H9 (cell line): ENCODE data around the gene PREX1. TPM values are rescaled to one million over a fixed set of nuclear protein-coding genes. Genes with fewer than 3 reads are reported as not detected.

Experiments
- DNase-seq: peaks from one replicate; pipeline ENCODE4 v3.0.0-alpha.2; 2017
- H2AFZ ChIP-seq: one replicate; pipeline ENCODE4 v1.6.1; 2013; ENCODE audit warnings: mild to moderate bottlenecking, low read length, control low read depth, moderate library complexity
- H2AK5ac ChIP-seq: 2 replicates; pipeline ENCODE4 v1.6.1; 2013; ENCODE audit warnings: low read length, control low read depth, mixed read lengths; ENCODE audit not compliant: insufficient read length
- H2BK120ac ChIP-seq: one replicate; pipeline ENCODE4 v1.6.1; 2013; ENCODE audit warnings: low read depth, mild to moderate bottlenecking, low read length, control low read depth, inconsistent platforms; ENCODE audit not compliant: poor library complexity, severe bottlenecking
- H2BK12ac ChIP-seq: 2 replicates; pipeline ENCODE4 v1.6.1; 2013; ENCODE audit warnings: low read length, control low read depth, mixed read lengths, low read depth; ENCODE audit not compliant: insufficient read length
- H2BK15ac ChIP-seq: 2 replicates; pipeline ENCODE4 v1.6.1; 2013; ENCODE audit warnings: low read depth, low read length, control low read depth
- H2BK20ac ChIP-seq: one replicate; pipeline ENCODE4 v1.6.1; 2013; ENCODE audit warnings: low read depth, mild to moderate bottlenecking, low read length, control low read depth, inconsistent platforms; ENCODE audit not compliant: poor library complexity, severe bottlenecking
- H2BK5ac ChIP-seq: 2 replicates; pipeline ENCODE4 v1.6.1; 2013; ENCODE audit warnings: low read length, control low read depth, mixed read lengths; ENCODE audit not compliant: insufficient read length
- H3K14ac ChIP-seq: 2 replicates; pipeline ENCODE4 v1.6.1; 2013; ENCODE audit warnings: low read length, control low read depth; ENCODE audit not compliant: insufficient read depth
- H3K18ac ChIP-seq: 2 replicates; pipeline ENCODE4 v1.6.1; 2013; ENCODE audit warnings: low read depth, mild to moderate bottlenecking, mixed read lengths, low read length, control low read depth; ENCODE audit not compliant: insufficient read length
- H3K23ac ChIP-seq: 2 replicates; pipeline ENCODE4 v1.6.1; 2013; ENCODE audit warnings: low read length, control low read depth, mixed read lengths, low read depth; ENCODE audit not compliant: insufficient read length
- H3K23me2 ChIP-seq: 2 replicates; pipeline ENCODE4 v1.6.1; 2013; ENCODE audit warnings: low read depth, mild to moderate bottlenecking, mixed read lengths, low read length, control low read depth; ENCODE audit not compliant: insufficient read length, poor library complexity, severe bottlenecking
- H3K27ac ChIP-seq: 2 replicates; pipeline ENCODE4 v1.5.1; 2013; ENCODE audit warnings: low read length, control low read depth, mixed read lengths, low read depth; ENCODE audit not compliant: insufficient read length
- H3K27me3 ChIP-seq: 2 replicates; pipeline ENCODE4 v1.6.1; 2013; ENCODE audit warnings: low read length, control low read depth, inconsistent platforms; ENCODE audit not compliant: insufficient read depth
- H3K4ac ChIP-seq: 2 replicates; pipeline ENCODE4 v1.6.1; 2013; ENCODE audit warnings: low read depth, mild to moderate bottlenecking, control low read depth, inconsistent platforms, low read length, moderate library complexity
- H3K4me1 ChIP-seq: 2 replicates; pipeline ENCODE4 v1.6.1; 2013; ENCODE audit warnings: low read length, control low read depth, inconsistent platforms; ENCODE audit not compliant: insufficient read depth
- H3K4me2 ChIP-seq: 2 replicates; pipeline ENCODE4 v1.6.1; 2013; ENCODE audit warnings: low read length, control low read depth, mixed read lengths; ENCODE audit not compliant: insufficient read length, insufficient read depth
- H3K56ac ChIP-seq: 2 replicates; pipeline ENCODE4 v1.6.1; 2013; ENCODE audit warnings: low read depth, mild to moderate bottlenecking, mixed read lengths, low read length, control low read depth; ENCODE audit not compliant: insufficient read length
- H3K79me1 ChIP-seq: 2 replicates; pipeline ENCODE4 v1.6.1; 2013; ENCODE audit warnings: low read depth, mild to moderate bottlenecking, moderate library complexity, low read length, control low read depth, inconsistent platforms; ENCODE audit not compliant: insufficient read depth, poor library complexity, severe bottlenecking
- H3K79me2 ChIP-seq: 2 replicates; pipeline ENCODE4 v1.6.1; 2013; ENCODE audit warnings: low read length, control low read depth, inconsistent platforms; ENCODE audit not compliant: insufficient read depth
- H3K9ac ChIP-seq: 2 replicates; pipeline ENCODE4 v1.6.1; 2013; ENCODE audit warnings: low read length, control low read depth, mixed read lengths; ENCODE audit not compliant: insufficient read length; ENCODE audit errors: extremely low read depth
- H3K9me3 ChIP-seq: one replicate; pipeline ENCODE4 v1.6.1; 2013; ENCODE audit warnings: low read depth, low read length, inconsistent platforms; ENCODE audit not compliant: control insufficient read depth
- H3T11ph ChIP-seq: one replicate; pipeline ENCODE4 v1.6.1; 2013; ENCODE audit warnings: mild to moderate bottlenecking, low read length, control low read depth, inconsistent platforms
- H4K20me1 ChIP-seq: one replicate; pipeline ENCODE4 v1.6.1; 2013; ENCODE audit not compliant: control insufficient read depth, insufficient read length, insufficient read depth
- H4K5ac ChIP-seq: 2 replicates; pipeline ENCODE4 v1.6.1; 2013; ENCODE audit warnings: low read depth, mild to moderate bottlenecking, mixed read lengths, low read length, control low read depth; ENCODE audit not compliant: insufficient read length
- H4K8ac ChIP-seq: replicated peaks from 2 replicates; pipeline ENCODE4 v1.6.1; 2013; ENCODE audit warnings: low read length, control low read depth, mixed read lengths, low read depth; ENCODE audit not compliant: insufficient read length
- H4K91ac ChIP-seq: 2 replicates; pipeline ENCODE4 v1.6.1; 2013; ENCODE audit warnings: low read depth, mild to moderate bottlenecking, moderate library complexity, mixed read lengths, low read length, control low read depth; ENCODE audit not compliant: insufficient read length
- H3K27ac Mint-ChIP-seq, 3 experiments: 2 replicates in 2 of 3; 3 replicates in 1 of 3; pipeline ENCODE4 v1.8.0; 2020 to 2021; ENCODE audit warnings: mixed read lengths in 3 of 3, mild to moderate bottlenecking in 1 of 3, moderate library complexity in 1 of 3
- H3K27me3 Mint-ChIP-seq: 2 replicates; pipeline ENCODE4 v1.8.0; 2021; ENCODE audit warnings: low read depth, mild to moderate bottlenecking, moderate library complexity, mixed read lengths
- H3K36me3 Mint-ChIP-seq, 3 experiments: 2 replicates in 2 of 3; 3 replicates in 1 of 3; pipeline ENCODE4 v1.8.0; 2020 to 2021; ENCODE audit warnings: low read depth in 3 of 3, mixed read lengths in 3 of 3; ENCODE audit not compliant: insufficient read depth in 1 of 3
- H3K4me1 Mint-ChIP-seq, 2 experiments: 2 replicates each; pipeline ENCODE4 v1.8.0; 2020; ENCODE audit warnings: mixed read lengths in 2 of 2
- H3K4me3 Mint-ChIP-seq, 2 experiments: 2 replicates in 1 of 2; 3 replicates in 1 of 2; pipeline ENCODE4 v1.8.0; 2020 to 2021; ENCODE audit warnings: mild to moderate bottlenecking in 2 of 2, mixed read lengths in 2 of 2, moderate library complexity in 1 of 2
- H3K9me3 Mint-ChIP-seq, 2 experiments: 2 replicates in 1 of 2; 3 replicates in 1 of 2; pipeline ENCODE4 v1.8.0; 2020; ENCODE audit warnings: mild to moderate bottlenecking in 2 of 2, mixed read lengths in 2 of 2, moderate library complexity in 1 of 2
- WGBS: extraction: QIAGEN DNeasy Blood & Tissue Kit; methylation state at CpG from one replicate; pipeline ENCODE4 v1.1.7; 2013; ENCODE audit warnings: missing lambda C conversion rate, low lambda C conversion rate, mixed read lengths; ENCODE audit not compliant: insufficient read length; ENCODE audit errors: extremely low coverage; 5-methylcytosine and 5-hydroxymethylcytosine counted together
- total RNA-seq: library from RNA; stranded (reverse); gene quantifications from 2 replicates; pipeline ENCODE4 v1.2.1, GENCODE V29; 2021
- TF ChIP-seq, protein P1 (sequence below): fragments of 200-600 bp; sonication (generic); conservative IDR thresholded peaks from 3 replicates; pipeline ENCODE4 v1.8.0; 2021; ENCODE audit warnings: antibody characterized with exemption, mild to moderate bottlenecking

PREX1 gene
- total RNA-seq, 1 experiment from 2014 or later = 6.6 TPM

DNA sequence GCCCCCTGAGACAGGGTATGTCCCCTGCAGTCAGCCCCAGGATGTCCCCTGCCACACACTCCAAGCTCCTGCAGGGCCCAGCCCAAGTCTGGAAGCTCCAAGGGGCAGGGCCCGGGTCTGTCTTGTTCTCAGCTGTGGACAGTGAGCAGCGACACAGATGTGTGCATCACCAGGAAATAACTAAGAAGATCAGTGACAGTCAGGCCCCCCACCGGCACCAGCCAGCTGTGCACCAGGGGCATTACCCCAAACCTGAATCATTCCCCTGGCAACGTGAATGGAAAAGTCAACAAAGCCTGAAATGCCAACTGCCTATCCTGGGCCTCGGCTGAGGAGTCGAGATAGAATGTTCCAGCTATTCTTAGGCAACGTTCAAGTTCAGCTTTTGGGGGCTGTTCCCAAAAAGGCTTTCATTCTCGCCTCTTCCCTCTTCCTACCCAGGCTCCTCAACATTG lies 105.0 kb downstream of the PREX1 start:
- Mint-ChIP-seq H3K27ac (no peak overlapping the region; a peak in 1 of 7 replicates), H3K36me3 (peaks cover 0 to 5% (median 0%) of the 10 kb centered on the region in 3 experiments; a peak in 2 of 7 replicates), H3K4me1 (peaks cover 5 to 24% of the 10 kb centered on the region in 2 experiments; a peak in 3 of 4 replicates), H3K27me3 (peaks cover 3% of the 10 kb centered on the region), H3K4me3 (no peak overlapping the region), H3K9me3 (no peaks in the 10 kb centered on the region)
- Histone ChIP-seq H3T11ph (no peak overlapping the region), H3K23ac (no peak overlapping the region), H2BK120ac (no peak overlapping the region), H2BK5ac (no peak overlapping the region), H3K9ac (no peak overlapping the region), H4K91ac (no peak overlapping the region), H2AK5ac (no peak overlapping the region), H3K4me2 (no peak overlapping the region), H2BK20ac (no peak overlapping the region), H3K18ac (no peak overlapping the region), H2BK12ac (no peak overlapping the region), H3K4ac (no peak overlapping the region), H3K27me3 (no peaks in the 10 kb centered on the region), H2AFZ (no peak overlapping the region), H4K5ac (no peak overlapping the region), H3K79me2 (no peaks in the 10 kb centered on the region), H3K4me1 (no peaks in the 10 kb centered on the region), H3K56ac (no peak overlapping the region), H2BK15ac (no peak overlapping the region), H3K9me3 (no peaks in the 10 kb centered on the region), H3K27ac (no peak overlapping the region), H3K79me1 (no peaks in the 10 kb centered on the region), H4K20me1 (no peaks in the 10 kb centered on the region), H3K23me2 (no peaks in the 10 kb centered on the region), H3K14ac (no peak overlapping the region; the same call in 1 of the 2 replicates), H4K8ac (no peak overlapping the region)
- TF ChIP-seq, protein P1, sequence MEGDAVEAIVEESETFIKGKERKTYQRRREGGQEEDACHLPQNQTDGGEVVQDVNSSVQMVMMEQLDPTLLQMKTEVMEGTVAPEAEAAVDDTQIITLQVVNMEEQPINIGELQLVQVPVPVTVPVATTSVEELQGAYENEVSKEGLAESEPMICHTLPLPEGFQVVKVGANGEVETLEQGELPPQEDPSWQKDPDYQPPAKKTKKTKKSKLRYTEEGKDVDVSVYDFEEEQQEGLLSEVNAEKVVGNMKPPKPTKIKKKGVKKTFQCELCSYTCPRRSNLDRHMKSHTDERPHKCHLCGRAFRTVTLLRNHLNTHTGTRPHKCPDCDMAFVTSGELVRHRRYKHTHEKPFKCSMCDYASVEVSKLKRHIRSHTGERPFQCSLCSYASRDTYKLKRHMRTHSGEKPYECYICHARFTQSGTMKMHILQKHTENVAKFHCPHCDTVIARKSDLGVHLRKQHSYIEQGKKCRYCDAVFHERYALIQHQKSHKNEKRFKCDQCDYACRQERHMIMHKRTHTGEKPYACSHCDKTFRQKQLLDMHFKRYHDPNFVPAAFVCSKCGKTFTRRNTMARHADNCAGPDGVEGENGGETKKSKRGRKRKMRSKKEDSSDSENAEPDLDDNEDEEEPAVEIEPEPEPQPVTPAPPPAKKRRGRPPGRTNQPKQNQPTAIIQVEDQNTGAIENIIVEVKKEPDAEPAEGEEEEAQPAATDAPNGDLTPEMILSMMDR = no peak
- no peak for DNase-seq
- no CpG with 5 or more reads among the region's 8 CpGs for WGBS
